GM13976 (cell line): Measurements from ENCODE around the gene GIPC3.

Experiments used
- DNase-seq: peaks from one replicate; pipeline ENCODE4 v3.0.0; 2012; ENCODE audit warnings: low spot score
- in situ Hi-C: fragments of 300-500 bp; cut with MboI; formaldehyde crosslinking; loops from one replicate; pipeline ENCODE4 v1.12.0; 2022; ENCODE audit warnings: low sequenced_read_pairs, mixed read lengths, inconsistent platforms; ENCODE audit not compliant: unreplicated experiment
- TF ChIP-seq, protein P1 (sequence below): IDR thresholded peaks from 2 replicates; pipeline ENCODE4 v1.5.1; 2012; ENCODE audit warnings: borderline replicate concordance, mild to moderate bottlenecking; ENCODE audit not compliant: insufficient read depth; ENCODE audit errors: extremely low read depth, missing control alignments, control extremely low read depth

The GIPC3 gene

DNA sequence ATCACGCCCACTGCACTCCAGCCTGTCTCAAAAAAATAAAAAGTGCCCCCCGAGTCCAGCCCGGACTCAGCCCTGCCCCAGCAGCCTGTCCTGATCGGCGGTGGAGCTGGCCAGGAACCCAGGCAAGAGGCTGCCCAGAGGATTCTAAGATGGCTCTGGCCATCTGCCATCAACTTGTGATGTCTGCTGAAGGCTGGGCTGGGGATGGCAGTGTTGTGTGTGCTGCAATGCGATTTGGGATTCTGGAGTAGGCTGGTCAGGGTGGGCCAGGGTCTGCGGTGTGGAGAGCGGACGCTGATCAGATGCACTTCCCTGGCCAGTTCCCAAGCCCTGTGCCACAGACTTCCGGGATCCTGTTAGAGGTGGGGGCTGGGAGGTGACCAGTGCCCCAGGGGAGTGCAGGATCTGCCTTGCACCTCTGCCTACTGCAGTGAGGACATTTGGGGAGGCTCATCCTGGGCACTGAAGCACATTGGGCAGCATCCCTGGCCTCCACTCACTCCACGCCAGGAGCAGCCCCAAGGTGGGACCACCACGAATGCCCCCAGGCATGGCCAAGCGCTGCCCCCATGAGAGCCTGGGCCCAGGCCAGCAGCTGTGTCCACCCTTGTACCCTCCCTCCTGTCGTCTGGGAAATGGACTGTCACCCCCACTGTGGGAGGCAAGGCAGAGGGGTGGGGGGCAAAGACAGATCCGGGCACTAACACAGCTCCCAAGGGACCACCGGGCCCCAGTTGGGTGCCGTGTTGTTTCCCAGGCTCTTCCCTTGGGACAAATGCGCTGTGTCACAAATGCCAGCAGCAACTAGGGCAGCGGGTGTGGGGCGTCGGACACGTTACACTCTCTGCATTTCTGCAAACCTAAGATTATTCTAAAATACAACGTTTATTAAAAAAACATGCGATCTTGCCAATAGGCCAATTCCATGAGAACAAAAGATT lies 24.8 kb downstream of the GIPC3 start:
- no peak for DNase-seq
- TF ChIP-seq, protein P1, sequence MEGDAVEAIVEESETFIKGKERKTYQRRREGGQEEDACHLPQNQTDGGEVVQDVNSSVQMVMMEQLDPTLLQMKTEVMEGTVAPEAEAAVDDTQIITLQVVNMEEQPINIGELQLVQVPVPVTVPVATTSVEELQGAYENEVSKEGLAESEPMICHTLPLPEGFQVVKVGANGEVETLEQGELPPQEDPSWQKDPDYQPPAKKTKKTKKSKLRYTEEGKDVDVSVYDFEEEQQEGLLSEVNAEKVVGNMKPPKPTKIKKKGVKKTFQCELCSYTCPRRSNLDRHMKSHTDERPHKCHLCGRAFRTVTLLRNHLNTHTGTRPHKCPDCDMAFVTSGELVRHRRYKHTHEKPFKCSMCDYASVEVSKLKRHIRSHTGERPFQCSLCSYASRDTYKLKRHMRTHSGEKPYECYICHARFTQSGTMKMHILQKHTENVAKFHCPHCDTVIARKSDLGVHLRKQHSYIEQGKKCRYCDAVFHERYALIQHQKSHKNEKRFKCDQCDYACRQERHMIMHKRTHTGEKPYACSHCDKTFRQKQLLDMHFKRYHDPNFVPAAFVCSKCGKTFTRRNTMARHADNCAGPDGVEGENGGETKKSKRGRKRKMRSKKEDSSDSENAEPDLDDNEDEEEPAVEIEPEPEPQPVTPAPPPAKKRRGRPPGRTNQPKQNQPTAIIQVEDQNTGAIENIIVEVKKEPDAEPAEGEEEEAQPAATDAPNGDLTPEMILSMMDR: no peak
- in situ Hi-C loops: no loop called here

GRCh38 chr19:3610745-3611717 lies 25.8 kb downstream of the GIPC3 start:
- DNase-seq: no peak
- TF ChIP-seq, protein P1: no peak
- in situ Hi-C loops: no loop called here

GRCh38 chr19:3611841-3612240 lies 26.6 kb downstream of the GIPC3 start:
- TF ChIP-seq, protein P1: no peak
- in situ Hi-C loops: no loop called here
- DNase-seq: no peak

GRCh38 chr19:3612330-3612729 lies 27.1 kb downstream of the GIPC3 start:
- no peak for DNase-seq
- TF ChIP-seq, protein P1: no peak
- in situ Hi-C loops: no loop called here

- in situ Hi-C loops: no loop called here
Measured at GRCh38 chr19:3612901-3613741, 27.8 kb downstream of the GIPC3 start.

More at GRCh38 chr19:3612901-3613741, 27.8 kb downstream of the GIPC3 start:
- TF ChIP-seq, protein P1: no peak
- DNase-seq: no peak
